GM12865 (cell line): ENCODE measurements around the gene ARHGAP1.

ENCODE experiments used
- DNase-seq: peaks from one replicate; pipeline ENCODE4 v3.0.0; 2010; ENCODE audit warnings: low read depth
- H3K4me3 ChIP-seq: 2 replicates; pipeline ENCODE4 v1.5.1; 2011; ENCODE audit warnings: mild to moderate bottlenecking, low read depth, low read length, control low read depth
- TF ChIP-seq, protein P1 (sequence below): IDR thresholded peaks from 2 replicates; pipeline ENCODE4 v1.5.1; 2011; ENCODE audit warnings: low read length, control low read depth, low read depth, inconsistent platforms; ENCODE audit not compliant: insufficient read depth; ENCODE audit errors: missing control alignments

The ARHGAP1 gene

GRCh38 chr11:46631676-46632075 lies 68.7 kb downstream of the ARHGAP1 start:
- no peak for DNase-seq
- TF ChIP-seq, protein P1, sequence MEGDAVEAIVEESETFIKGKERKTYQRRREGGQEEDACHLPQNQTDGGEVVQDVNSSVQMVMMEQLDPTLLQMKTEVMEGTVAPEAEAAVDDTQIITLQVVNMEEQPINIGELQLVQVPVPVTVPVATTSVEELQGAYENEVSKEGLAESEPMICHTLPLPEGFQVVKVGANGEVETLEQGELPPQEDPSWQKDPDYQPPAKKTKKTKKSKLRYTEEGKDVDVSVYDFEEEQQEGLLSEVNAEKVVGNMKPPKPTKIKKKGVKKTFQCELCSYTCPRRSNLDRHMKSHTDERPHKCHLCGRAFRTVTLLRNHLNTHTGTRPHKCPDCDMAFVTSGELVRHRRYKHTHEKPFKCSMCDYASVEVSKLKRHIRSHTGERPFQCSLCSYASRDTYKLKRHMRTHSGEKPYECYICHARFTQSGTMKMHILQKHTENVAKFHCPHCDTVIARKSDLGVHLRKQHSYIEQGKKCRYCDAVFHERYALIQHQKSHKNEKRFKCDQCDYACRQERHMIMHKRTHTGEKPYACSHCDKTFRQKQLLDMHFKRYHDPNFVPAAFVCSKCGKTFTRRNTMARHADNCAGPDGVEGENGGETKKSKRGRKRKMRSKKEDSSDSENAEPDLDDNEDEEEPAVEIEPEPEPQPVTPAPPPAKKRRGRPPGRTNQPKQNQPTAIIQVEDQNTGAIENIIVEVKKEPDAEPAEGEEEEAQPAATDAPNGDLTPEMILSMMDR: no peak
- H3K4me3 ChIP-seq: no peak overlapping the region

DNA sequence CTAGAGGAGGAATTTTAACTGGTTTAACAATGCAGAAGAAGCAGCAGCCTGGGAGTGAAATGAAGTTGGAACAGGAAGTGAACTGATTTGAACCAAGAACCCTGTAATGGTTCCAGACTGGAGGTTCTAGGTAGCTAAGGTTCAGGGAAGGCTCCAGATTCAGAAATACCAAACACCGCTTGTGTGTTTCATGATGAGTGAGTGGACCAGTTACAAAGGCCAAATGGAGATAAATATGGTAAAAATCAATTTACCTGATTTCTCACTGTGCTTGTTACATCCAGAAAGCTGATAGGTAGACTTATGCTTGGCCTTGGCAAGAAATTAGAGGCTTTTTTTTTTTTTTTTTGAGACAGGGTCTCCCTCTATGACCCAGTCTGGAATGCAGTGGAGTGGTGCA lies 70.2 kb downstream of the ARHGAP1 start:
- H3K4me3 ChIP-seq: no peak overlapping the region
- DNase-seq: no peak
- TF ChIP-seq, protein P1: no peak

DNA sequence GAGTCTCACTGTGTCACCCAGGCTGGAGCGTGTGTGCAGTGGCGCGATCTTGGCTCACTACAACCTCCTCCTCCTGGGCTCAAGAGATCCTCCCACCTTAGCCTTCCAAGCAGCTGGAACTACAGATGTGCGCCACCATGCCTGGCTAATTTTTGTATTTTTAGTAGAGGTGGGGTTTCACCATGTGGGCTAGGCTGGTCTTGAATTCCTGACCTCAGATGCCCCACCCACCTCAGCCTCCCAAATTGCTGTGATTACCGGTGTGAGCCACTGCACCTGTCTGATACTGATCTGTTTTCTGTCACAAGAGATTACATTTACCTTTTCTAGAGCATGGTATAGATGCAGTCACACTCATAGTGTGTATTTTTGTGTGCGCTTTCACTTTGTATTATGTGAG lies 71.5 kb downstream of the ARHGAP1 start:
- no peak for DNase-seq
- TF ChIP-seq, protein P1: no peak

More for the DNA sequence above, 71.5 kb downstream of the ARHGAP1 start:
- no peak overlapping the region for H3K4me3 ChIP-seq
